Ovary (tissue), 3 donors: ENCODE results near the gene FAM13A.

Source experiments
- CTCF ChIP-seq, 3 donors: fragments of 450-650 bp in 2 of 3; fragments of 200-600 bp in 1 of 3; IDR thresholded peaks; one replicate each; pipeline versions ENCODE4 v1.5.1 to v1.8.0; 2016 to 2022; ENCODE audit warnings: antibody characterized with exemption in 3 of 3, mild to moderate bottlenecking in 1 of 3
- POLR2A ChIP-seq: fragments of 450-650 bp; IDR thresholded peaks from one replicate; pipeline ENCODE4 v1.6.1; 2017; ENCODE audit warnings: antibody characterized with exemption, mild to moderate bottlenecking, moderate library complexity
- donor health status: DM: no; HTN: no; CAD: no.

DNA sequence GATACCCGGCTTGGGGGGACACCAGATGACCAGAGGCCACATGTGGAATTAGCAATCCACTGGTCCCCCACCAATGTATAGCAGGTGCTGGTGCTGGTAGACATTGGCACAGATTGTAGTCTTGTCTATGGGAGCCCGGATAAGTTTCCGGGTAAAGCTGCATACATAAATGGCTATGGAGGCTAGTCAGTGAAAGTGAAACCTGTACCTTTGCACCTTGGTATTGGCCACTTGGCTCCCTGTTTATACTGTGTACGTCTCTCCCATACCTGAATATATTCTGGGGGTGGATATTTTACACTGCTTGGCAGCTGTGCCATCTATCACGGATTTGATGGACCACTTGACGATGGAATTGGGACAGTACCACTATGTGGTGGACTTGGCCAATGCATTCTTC, 48.7 kb upstream of the FAM13A start:
- TF ChIP-seq CTCF (IDR thresholded peaks at IDR 0.05): no peak
- no peak for TF ChIP-seq POLR2A
